Sigmoid colon (tissue), 7 donors: ENCODE data around the gene CDH7. TPM values are rescaled to one million over a fixed set of nuclear protein-coding genes. Genes with fewer than 3 reads are reported as not detected.

Experiments
- DNase-seq: peaks from one replicate; pipeline ENCODE4 v3.0.0-alpha.2; 2019
- H3K27ac ChIP-seq, 4 donors: fragments of 200-600 bp; sonication (generic); one replicate each; pipeline ENCODE4 v1.5.1; 2016 to 2019; ENCODE audit warnings: mild to moderate bottlenecking in 1 of 4
- H3K27me3 ChIP-seq, 3 donors: fragments of 200-600 bp; sonication (generic); one replicate each; pipeline ENCODE4 v1.5.1; 2019; ENCODE audit warnings: mild to moderate bottlenecking in 1 of 3
- H3K36me3 ChIP-seq, 4 donors: fragments of 200-600 bp; sonication (generic); one replicate each; pipeline ENCODE4 v1.5.1; 2016 to 2019
- H3K4me1 ChIP-seq, 4 donors: fragments of 200-600 bp; sonication (generic); one replicate each; pipeline ENCODE4 v1.5.1; 2017 to 2019
- H3K4me3 ChIP-seq, 4 donors: fragments of 200-600 bp; sonication (generic); one replicate each; pipeline ENCODE4 v1.5.1; 2017 to 2019; ENCODE audit warnings: mild to moderate bottlenecking in 2 of 4, moderate library complexity in 1 of 4
- H3K9me3 ChIP-seq, 4 donors: fragments of 200-600 bp in 3 of 4; sonication (generic) in 3 of 4; one replicate each; pipeline versions ENCODE4 v1.5.1 to v1.6.1; 2013 to 2019
- CTCF ChIP-seq, 4 experiments: fragments of 450-650 bp in 3 of 4; fragments of 200-600 bp in 1 of 4; IDR thresholded peaks; one replicate each; pipeline ENCODE4 v1.5.1; 2016 to 2019; ENCODE audit warnings: antibody characterized with exemption in 4 of 4, mild to moderate bottlenecking in 3 of 4, moderate library complexity in 2 of 4
- EP300 ChIP-seq, 4 donors: sonication (generic); formaldehyde crosslinking; IDR thresholded peaks; one replicate each; pipeline ENCODE4 v1.6.1; 2017; ENCODE audit warnings: antibody characterized with exemption in 4 of 4
- POLR2A ChIP-seq, 2 donors: fragments of 450-650 bp; IDR thresholded peaks; one replicate each; pipeline ENCODE4 v1.6.1; 2016; ENCODE audit warnings: antibody characterized with exemption in 2 of 2, mild to moderate bottlenecking in 2 of 2, moderate library complexity in 2 of 2
- POLR2AphosphoS5 ChIP-seq, 4 donors: sonication (generic); formaldehyde crosslinking; IDR thresholded peaks; one replicate each; pipeline ENCODE4 v1.6.1; 2017; ENCODE audit warnings: antibody characterized with exemption in 4 of 4
- WGBS, 2 donors: extraction: QIAGEN DNeasy Blood & Tissue Kit; methylation state at CpG; one replicate each; pipeline ENCODE4 v1.1.7; 2013; 5-methylcytosine and 5-hydroxymethylcytosine counted together
- intact Hi-C: fragments of 100-400 bp; cut with DNase I; formaldehyde crosslinking; loops from one replicate; pipeline ENCODE4 v1.15.1; 2023
- polyA plus RNA-seq, 3 donors: library from polyadenylated mRNA; stranded (reverse); fragments of 200-250 nt; gene quantifications; one replicate each; pipeline ENCODE4 v1.2.3, GENCODE V29; 2013
- total RNA-seq, 4 donors: library from RNA; depleted of rRNA; stranded (reverse); fragments of >200 nt; gene quantifications; one replicate each; pipeline ENCODE4 v1.1.0, GENCODE V29; 2016
- donor health status: healthy with polysubstance abuse.
- donor health status: Bipolar disorder and iron deficiency.
- donor health status: healthy.

The CDH7 gene
- total and polyA plus RNA-seq, 7 donors, result 0.01 TPM; not detected in 6

- H3K27me3 ChIP-seq, result no peaks in the 10 kb centered on the region
- DNase-seq, result no peak
- TF ChIP-seq POLR2A (IDR thresholded peaks at IDR 0.05), result no peak
- no peak for TF ChIP-seq CTCF (IDR thresholded peaks at IDR 0.05)
- no peak for TF ChIP-seq EP300 (IDR thresholded peaks at IDR 0.05)
- TF ChIP-seq POLR2AphosphoS5 (IDR thresholded peaks at IDR 0.05), result no peak
- intact Hi-C loops, result no loop called here
- H3K27ac ChIP-seq, result no peak overlapping the region
- H3K9me3 ChIP-seq, result no peaks in the 10 kb centered on the region
- WGBS, 2 donors, result 84 to 86% methylated on average over 4 of the region's 4 CpGs
- H3K4me3 ChIP-seq, result no peak overlapping the region
- H3K36me3 ChIP-seq, result no peaks in the 10 kb centered on the region
- no peaks in the 10 kb centered on the region for H3K4me1 ChIP-seq
Observed at GRCh38 chr18:65938592-65939372, 188.0 kb downstream of the CDH7 start.
